Stimulated activated CD8-positive, alpha-beta memory T cell treated with anti-CD3 and anti-CD28 coated beads, Interleukin-7, amount 100 ng/mL, for 24 hours (primary cell): Measurements from ENCODE around the gene RGS8.
"Not testable (repeated sequence)": the region's sequence is repeated elsewhere in the genome, so short reads cannot be mapped to it uniquely, and the experiment has no call there.

Source experiments
- DNase-seq: peaks from one replicate; pipeline ENCODE4 v3.0.0-alpha.2; 2020; ENCODE audit warnings: low read depth

Gene RGS8

DNA sequence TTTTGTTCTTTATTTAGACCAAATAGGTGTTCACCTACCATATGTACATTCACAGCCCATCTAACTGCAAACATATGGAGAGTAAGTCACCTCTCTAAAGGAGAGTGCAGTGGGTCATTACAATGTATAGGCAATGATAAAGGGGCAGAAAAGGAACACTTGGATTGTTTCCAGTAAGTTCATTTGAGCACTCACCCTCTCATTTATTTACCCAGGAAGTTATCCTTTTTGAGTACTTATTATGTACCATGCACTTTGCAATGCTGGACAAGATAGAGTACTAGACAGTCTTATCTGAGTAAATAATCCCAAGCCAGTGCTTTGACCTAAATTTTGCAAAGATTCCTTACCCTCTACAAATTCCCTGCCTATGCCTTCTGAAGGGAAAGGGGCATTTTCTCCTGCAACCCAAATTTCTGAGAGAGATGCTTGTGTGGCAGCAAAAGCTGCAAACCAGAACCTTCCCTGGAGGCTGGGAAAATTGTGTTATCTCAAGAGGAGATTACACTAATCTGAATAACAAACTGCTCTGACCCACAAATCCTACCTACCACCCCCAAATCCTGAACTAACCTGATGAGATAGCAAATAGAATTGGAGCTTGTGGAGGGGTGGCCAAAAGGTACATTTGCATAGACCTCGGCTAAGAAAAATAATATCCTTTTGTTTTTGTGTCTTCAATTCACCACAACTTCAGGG is 18.6 kb upstream of the RGS8 start:
- no peak for DNase-seq

DNA sequence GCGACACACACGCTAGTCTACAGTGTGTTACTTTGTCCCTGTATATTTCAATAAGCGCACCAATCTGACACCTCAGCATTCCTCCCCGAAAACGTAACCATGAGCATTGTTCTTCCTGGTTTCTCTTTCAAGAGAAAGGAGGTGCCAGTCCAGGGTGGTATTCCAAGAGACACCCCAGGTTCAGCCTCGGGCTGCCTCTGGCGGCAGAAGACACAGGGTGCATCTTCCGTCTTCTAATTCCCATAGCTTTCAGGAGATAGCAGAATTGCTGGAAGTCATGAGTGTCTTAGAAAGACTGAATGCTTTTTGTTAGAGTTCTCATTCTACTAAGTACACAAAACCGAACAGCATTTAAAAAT is 15.9 kb upstream of the RGS8 start:
- DNase-seq, result no peak

DNA sequence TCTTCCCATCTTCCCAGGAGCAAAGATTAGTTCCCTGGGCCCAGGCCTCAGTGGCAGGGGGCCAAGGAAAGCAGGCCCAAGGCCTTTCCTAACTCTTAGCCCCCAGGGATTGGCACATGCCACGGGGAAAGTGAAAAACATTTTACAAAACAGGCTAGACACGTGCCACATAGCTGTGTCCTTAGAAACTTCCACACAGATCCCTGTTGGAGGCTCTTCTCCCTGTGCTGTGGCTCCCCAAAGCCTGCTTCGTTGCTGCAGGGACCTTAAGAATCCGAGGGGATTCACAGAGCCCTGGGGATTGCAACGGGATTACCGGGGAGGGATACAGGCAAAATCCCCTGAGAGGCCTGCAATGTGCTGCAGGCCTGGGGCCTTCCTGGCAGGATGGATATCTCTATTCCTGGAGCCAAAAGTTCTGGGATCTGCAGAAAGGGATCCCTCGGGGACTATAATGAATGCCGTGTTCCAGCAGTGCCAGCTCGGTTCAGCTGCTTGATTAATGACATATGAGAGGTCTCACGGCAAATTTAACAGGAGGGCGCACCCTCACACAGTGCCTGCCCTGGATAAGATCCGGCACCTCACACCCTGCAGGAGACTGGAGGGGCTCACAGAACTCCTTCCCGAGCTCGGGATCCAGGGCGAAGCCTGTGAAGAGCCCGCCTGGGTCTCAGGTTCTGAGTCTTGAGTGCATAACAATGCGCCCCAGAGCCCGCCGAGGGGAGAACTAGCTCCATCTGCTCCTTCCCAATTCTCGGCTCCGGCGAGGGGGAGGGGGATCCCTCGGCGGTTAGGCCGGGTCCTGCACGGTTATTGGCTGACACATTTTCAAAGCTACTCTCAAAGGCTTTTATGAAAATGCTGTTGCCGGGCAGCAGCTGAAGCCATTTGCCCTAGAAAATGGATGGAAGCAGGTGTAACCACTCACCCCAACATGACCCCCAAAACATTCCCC is 15.3 kb upstream of the RGS8 start:
- no peak for DNase-seq

DNA sequence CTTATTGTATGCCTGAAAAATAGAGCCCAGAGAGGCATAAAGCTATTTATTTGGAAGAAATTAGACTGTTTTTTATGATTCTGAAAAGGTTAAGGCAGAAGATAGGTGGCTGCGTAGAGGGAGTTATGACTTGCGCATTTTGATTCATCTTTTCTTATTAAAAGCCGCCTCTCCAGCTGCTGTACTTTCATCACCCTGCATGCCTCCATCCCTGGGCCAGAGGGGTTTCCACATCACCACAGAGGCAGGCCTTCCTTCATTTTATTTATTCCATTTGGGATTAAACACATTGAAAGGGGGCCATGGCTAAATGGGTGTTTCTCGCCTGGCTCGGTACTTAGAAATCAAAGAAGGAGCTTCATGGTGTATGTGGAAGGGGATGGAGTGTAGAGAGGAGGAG is 14.6 kb upstream of the RGS8 start:
- DNase-seq, result no peak

DNA sequence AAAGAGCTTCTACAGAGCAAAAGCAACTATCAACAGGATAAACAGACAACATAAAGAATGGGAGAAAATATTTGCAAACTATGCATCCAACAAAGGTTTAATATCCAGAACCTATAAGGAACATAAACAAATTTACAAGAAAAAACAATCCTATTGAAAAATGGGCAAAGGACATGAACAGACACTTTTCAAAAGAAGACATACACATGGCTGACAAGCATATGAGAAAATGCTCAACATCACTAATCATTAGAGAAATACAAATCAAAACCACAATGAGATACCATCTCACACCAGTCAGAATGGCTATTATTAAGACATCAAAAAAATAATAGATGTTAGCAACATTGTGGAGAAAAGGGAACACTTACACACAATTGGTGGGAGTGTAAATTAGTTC is 8.8 kb upstream of the RGS8 start:
- not testable (repeated sequence) for DNase-seq

DNA sequence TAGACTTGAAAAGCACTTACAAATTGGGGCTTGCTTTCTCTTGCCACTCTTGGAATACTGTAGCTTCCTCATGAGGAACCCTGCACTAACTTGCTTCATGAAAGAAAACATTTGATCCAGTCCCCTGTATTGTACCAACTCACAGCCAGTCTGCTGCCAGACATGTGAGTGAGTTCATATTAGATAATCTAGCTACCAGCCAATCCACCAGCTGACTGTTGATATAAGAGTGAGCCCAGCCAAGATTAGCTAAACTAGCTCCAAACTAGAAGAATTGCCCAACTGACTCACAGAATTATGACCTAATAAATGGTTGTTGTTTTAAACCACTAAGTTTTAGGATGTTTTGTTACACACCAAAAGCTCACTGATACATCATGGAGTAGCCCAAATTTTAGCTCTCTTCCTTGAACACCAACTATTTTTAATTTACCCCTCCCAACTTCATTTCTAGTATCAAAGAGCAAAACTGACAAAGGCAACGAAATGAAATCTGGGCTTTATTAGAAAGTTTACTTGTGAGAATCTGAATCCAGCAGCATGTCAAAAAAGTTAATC is 6.6 kb upstream of the RGS8 start:
- DNase-seq, result no peak

DNA sequence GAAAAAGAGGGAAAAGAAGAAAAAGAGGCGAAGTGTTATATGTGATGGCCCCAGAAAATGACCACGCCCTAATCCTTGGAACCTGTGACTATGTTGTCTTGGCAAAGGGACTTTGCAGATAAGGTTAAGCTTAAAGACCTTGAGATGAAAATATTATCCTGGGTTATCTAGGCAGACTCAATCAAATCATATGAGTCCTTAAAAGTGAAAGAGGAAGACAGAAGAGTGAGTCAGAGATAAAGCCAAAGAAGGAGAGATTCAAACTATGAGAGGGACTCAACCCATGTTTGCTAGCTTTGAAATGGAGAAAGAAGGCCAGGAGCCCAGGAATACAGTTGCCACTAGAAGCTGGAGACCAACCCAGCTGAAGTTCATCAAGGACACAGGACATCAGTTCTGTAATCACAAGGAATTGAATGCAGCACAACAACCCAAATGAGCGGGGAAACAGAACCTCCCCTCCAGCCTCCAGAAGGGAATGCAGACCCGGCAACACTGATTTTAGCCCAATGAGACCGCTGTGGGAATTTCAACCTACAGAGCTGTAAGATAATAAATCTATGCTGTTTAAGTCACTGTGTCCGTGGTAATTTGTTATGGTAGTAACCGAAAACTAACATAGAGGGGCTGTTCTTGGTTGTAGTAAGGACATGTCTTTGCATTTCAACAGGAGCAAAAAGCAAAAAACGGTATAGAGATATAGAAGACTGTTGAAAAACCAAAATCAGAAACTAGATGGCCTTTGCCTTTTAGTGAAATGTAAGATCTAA is 4.2 kb upstream of the RGS8 start:
- DNase-seq, result no peak

DNA sequence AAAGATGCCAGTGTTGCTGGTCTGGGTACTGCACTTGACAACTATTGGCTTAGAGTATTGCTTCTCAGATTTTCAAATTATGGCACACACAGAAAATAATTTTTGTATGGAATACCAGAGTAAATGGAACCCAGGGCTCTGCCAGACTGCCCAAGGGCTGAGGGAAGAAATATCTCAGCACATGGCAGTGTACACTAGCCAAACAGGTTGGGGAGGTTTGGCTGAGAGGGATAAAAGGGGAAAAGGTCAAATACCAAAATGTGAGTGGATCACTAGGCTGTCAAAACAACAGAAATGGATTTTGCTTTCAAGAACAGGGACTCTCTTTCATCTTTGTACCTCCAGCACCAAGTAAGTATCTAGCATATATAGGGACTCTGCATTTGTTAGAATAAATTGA is 3.0 kb upstream of the RGS8 start:
- DNase-seq, result no peak

DNA sequence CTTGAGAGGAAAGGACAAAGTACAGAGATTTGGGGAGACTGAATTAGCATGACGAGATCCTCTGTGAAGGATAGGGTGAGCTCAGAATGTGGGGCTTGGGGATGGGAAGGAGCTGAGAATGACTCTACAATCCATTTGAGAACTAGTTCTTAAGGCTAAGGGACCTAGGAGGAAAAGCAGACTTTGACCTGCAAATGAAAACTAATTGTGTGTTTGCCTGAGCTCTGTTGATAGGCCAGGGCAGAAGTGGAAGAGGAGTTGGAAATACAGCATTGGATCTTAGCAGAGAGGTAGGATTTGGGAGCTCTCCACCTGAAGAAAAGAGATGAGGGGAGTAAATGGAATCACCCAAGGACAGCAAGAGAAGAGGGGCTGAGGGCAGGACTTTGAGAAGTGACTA is 2.1 kb upstream of the RGS8 start:
- no peak for DNase-seq

DNA sequence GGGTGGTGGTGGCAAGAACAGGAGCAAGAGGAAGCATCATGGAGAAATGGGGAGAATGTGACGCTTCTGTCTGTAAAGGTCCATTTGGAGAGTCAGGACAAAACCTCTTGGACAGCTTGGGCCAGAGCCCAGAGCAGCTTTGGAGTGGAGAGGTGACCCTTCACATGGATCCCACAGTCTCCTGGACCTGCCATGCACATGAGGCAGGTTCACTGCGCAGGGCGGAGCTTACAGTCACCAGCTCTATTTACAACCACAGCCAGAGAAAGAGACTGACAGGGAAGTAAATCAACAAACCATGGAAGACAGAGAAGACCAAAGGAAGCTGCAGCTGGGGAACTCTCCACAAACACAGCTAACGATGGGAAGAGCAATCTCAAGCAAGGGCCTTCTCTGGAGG is 828 bp upstream of the RGS8 start:
- DNase-seq, result no peak

DNA sequence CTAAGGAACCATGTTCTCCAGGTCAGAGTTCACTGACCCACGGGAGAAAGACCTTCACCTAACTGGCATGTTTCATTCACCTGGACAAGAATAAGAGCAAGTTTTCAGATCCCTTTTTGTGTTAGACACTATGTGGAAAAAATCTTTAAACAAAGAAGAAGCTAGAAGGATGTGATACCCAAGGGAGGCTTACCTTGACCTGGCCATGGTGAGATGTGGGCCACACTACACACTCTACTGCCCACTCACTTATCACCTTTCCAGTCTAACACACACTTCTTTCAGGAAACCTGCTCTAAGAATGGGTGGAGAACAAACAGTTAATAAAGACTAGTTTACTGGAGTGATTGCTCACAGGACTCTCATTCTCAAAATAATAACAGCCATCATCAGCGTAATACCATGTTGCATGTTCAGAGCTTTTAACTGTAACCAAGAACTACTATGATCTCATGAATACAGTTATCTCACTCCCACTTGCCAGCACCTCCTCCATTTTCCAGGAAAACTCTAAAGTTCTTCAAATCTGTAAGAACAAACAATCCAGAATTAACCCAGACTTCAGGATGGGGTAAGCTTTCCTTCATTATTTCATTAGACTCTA is 1.4 kb downstream of the RGS8 start:
- DNase-seq, result no peak

DNA sequence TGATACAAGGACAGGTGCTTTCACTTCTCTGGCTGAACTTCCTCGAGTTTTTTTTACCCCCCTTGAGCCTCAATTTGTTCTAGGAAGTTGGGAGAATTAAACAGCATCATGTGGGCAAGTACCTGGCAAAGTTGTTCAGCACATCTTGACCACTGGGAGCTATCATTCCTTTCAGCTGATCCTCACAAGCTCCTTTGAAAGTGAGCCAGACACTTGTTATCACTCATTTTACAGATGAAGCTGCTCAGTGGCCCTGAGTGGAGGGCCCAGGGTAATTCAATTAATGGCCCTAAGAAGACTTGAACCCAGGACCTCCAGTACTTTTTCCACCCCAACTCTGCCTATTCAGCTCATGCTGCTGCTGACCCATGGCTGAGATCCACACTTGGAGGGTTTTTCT is 2.0 kb downstream of the RGS8 start:
- DNase-seq, result no peak

DNA sequence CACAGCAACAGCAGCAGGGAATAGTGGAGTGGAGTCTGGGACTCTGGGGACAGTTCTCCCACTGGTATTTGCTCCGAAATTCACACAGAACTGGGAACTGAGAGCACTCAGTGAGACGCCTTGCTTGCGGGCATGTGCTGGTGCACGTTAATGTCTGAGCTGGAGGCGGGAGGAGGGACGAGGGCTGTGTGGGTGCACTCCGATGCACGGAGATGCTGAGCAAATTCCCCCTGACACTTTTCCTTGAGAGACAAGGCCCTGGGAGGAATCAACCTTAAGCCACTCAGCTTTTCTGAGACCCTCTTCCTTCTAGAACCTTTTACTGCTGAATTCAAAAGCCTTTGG is 2.8 kb downstream of the RGS8 start:
- DNase-seq, result no peak

DNA sequence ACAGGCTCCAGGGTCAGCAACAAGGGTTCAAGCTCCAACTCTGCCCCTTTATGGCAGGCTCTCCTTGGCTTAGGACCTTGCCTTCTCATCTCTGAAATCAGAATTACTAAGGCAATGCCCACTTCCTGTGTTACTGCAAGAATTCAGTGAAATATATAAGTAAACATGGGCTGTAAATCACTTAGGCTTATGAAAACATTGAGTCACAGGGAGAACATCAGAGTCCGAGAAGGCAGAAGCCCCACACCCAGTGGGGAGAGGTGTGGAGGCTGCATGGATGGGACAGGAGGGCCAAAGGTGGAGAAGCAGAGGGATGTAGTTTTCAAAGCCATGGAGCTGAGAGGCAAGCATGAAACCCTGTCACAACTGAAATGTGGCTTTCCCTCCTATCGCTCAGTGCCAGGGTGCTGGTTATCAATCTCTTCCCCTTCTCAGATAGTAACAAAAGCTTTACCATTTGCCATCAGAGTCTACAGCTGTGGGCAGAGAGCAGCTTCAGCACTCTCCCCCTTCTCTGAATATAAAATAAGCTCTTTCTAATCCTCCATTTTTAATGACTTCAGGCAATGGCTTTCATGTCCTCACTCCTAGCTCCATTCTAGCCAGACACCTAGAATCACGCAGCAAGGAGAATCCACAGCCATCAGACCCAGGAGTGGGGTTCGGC is 3.4 kb downstream of the RGS8 start:
- no peak for DNase-seq

DNA sequence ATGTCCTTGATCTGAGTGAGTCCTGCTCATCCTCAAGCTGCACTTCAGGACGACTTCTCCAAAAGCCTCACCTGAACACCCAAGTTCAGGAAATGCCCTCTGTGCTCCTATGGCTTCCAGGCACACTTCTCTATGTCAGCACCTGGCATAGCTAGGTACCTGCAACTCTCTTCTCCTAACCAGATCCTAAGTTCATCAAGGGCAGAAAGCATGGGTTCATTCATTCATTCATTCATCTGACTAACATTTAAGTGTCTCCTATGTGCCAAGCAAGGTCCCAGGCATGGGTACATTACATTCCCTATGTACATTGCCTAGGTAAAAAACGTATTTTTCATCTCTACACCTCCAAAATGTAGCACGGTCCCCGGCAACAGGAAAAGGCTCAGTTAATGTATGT is 4.0 kb downstream of the RGS8 start:
- DNase-seq, result no peak

DNA sequence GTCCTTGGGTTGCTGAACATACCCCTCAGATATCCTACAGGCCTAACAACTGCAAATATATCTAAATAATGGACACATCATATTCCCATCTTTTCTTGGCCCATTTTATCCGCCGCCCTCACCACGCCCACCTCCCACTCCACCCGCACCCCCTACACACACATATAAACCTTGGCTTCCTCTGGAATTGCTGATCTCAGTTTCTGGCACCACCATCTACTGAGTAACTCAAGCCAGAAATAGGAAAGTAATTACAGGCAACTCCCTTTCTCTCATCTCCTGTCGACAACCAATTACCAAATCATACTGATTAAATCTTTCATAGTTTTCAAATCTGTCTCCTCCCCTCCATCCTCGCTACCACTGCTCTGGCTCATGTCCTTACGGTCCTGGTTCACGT is 4.7 kb downstream of the RGS8 start:
- no peak for DNase-seq

DNA sequence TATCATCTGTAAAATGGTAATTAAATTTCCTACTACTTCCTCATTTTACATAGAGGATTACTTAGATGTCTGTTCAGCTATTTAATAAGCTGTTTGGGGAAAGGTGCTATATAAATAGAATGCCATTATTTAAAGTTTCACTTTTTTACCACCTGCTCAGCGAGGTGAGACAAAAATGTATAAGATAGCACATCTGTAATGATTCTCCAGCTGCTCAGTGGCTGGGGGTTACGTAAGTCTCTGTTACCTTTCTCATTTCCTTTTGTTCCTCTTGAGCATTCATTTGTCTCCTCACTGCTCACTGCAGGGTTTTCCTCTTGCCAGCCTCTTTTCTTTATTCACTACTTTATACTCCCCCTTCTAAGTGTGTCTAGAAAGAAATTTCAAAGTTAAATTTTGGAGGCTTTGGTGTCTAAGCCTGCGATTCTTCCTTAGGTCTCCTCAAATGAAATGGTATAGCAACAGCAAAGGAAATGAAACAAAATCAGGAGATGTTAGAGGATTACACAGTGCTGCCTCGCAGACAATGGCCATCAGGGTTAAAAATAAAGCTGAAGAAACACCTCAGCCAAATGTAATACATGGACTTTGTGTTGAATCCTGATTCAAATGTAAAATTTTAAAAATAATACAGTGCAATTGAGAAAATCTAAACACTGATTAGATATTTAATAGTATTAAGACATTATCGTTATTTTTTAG is 6.8 kb downstream of the RGS8 start:
- DNase-seq, result no peak

DNA sequence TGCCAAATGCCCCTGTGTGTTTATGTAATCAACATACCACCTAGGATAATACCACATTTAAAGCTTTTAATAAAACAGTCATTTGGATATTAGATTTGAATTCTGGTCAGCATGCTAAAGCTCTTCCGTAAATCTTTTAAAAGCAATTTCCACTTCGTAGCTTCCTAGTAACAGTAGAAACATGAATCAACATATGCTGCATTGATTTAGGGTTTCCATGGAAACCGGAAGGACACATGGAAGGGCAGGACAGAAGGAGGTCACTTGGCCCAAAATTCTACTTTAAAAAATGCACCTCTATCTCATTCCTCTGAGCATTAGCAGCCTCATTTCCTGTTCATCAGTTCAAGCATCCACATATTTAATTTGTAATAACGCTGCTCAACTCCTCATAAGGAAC is 8.1 kb downstream of the RGS8 start:
- no peak for DNase-seq

DNA sequence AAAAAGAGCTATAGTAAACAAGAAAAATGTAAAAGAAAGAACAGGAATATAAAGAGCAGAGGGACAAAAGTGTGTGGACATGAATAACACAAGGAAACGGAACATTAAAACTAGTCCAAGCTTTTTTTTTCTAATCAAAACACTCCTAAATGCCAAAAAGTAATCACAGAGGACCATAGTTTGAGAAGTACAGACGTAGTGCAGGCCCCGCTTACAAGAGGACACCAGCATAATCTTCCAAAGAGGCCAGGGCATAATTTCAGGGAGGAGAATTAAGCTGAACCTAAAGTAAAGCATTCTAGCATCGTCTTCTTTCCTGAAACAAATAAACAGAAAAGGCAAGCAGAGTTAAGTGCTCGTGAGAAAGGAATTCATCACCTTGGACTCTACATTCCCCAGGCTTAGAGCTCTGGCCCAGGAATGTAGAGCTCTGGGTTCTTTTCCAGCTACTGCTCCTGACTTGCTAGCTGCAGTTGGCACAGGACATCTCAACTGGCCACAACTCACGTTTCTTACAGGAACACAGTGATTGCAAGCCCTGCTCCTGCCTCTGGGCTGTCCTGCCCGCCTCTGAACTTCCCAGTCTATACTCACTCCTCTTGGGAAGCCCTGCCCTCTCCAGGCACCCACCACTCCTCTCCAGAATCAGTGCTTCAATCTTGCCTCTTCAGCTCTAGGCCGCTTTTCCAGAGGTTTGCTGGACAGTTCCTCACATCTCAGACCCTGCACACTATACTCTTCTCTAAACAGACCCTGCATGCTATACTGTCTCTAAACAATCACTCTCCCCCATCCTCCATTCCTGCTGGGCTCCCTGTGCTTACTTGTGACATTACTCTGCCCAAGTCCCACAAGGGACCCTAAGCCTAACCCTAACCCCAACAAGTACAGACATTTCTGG is 9.8 kb downstream of the RGS8 start:
- no peak for DNase-seq

DNA sequence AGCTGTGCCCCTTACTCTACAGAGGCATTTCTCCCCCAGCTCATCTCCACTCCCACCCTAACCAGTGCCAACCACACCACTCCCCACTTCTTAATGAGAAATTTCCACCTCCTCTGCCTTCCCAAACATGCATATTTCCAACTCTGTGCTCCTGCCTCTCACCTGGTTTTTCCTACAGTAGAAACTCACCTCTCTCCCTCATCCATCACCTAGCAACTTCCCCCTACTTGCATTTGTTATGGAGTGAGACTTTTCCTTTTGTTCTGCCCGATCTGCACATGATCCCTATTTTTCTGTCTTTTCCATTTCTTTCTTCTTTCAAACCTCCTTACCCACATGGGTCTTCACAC is 11.9 kb downstream of the RGS8 start:
- DNase-seq, result no peak
